MM.1S (cell line): ENCODE data around the gene SEMA3D.

ENCODE experiments used
- DNase-seq: peaks from one replicate; pipeline ENCODE4 v3.0.0-alpha.2; 2015
- H2AFZ ChIP-seq: fragments of 300-600 bp; sonication (generic); 2 replicates; pipeline ENCODE4 v1.6.0; 2016; ENCODE audit warnings: antibody characterized with exemption, low read length
- H3F3A ChIP-seq: fragments of 300-600 bp; sonication (generic); 2 replicates; pipeline ENCODE4 v1.6.1; 2016; ENCODE audit warnings: mild to moderate bottlenecking, antibody characterized with exemption, low read length, moderate library complexity, mixed read lengths; ENCODE audit not compliant: insufficient read depth
- H3K27ac ChIP-seq: fragments of 300-600 bp; sonication (generic); 2 replicates; pipeline ENCODE4 v1.5.1; 2016; ENCODE audit warnings: mild to moderate bottlenecking, low read length
- H3K27me3 ChIP-seq: fragments of 300-600 bp; sonication (generic); replicated peaks from 2 replicates; pipeline ENCODE4 v1.6.0; 2016; ENCODE audit warnings: low read length; ENCODE audit not compliant: insufficient read depth
- H3K36me3 ChIP-seq: fragments of 300-600 bp; sonication (generic); replicated peaks from 2 replicates; pipeline ENCODE4 v1.6.1; 2016; ENCODE audit warnings: mild to moderate bottlenecking, low read length, mixed read lengths; ENCODE audit not compliant: insufficient read depth
- H3K4me1 ChIP-seq: fragments of 300-600 bp; sonication (generic); 2 replicates; pipeline ENCODE4 v1.6.1; 2016; ENCODE audit warnings: low read length, mixed read lengths
- H3K4me2 ChIP-seq: fragments of 300-600 bp; sonication (generic); 2 replicates; pipeline ENCODE4 v1.6.0; 2016; ENCODE audit warnings: low read depth, low read length
- H3K4me3 ChIP-seq: fragments of 300-600 bp; sonication (generic); 2 replicates; pipeline ENCODE4 v1.5.1; 2016; ENCODE audit warnings: low read length, mixed read lengths
- H3K79me2 ChIP-seq: fragments of 300-600 bp; sonication (generic); 2 replicates; pipeline ENCODE4 v1.6.1; 2016; ENCODE audit warnings: mixed run types, low read length, mixed read lengths
- H3K9ac ChIP-seq: fragments of 300-600 bp; sonication (generic); 2 replicates; pipeline ENCODE4 v1.6.1; 2016; ENCODE audit warnings: low read length, mixed read lengths
- H3K9me2 ChIP-seq: fragments of 300-600 bp; sonication (generic); replicated peaks from 2 replicates; pipeline ENCODE4 v1.6.1; 2016; ENCODE audit warnings: mild to moderate bottlenecking, low read length, mixed read lengths; ENCODE audit not compliant: insufficient read depth
- H3K9me3 ChIP-seq: fragments of 300-600 bp; sonication (generic); replicated peaks from 2 replicates; pipeline ENCODE4 v1.6.1; 2016; ENCODE audit warnings: mild to moderate bottlenecking, low read length, mixed read lengths; ENCODE audit not compliant: insufficient read depth
- H4K20me1 ChIP-seq: fragments of 300-600 bp; sonication (generic); 2 replicates; pipeline ENCODE4 v1.6.1; 2016; ENCODE audit warnings: mild to moderate bottlenecking, low read length, moderate library complexity, mixed read lengths; ENCODE audit not compliant: insufficient read depth
- CTCF ChIP-seq: fragments of 300-600 bp; sonication (generic); IDR thresholded peaks from 2 replicates; pipeline ENCODE4 v1.5.1; 2016; ENCODE audit warnings: antibody characterized with exemption, low read length, mixed read lengths
- EZH2 ChIP-seq: fragments of 300-600 bp; sonication (generic); optimal IDR thresholded peaks from 2 replicates; pipeline ENCODE3; 2017; ENCODE audit warnings: low read depth, mild to moderate bottlenecking, antibody characterized with exemption, low read length, mixed read lengths
- EZH2phosphoT487 ChIP-seq: fragments of 300-600 bp; sonication (generic); IDR thresholded peaks from 2 replicates; pipeline ENCODE4 v1.6.1; 2018; ENCODE audit warnings: antibody characterized with exemption, low read length

SEMA3D gene

GRCh38 chr7:85106719-85107118 is 80.1 kb downstream of the SEMA3D start:
- no peak overlapping the region for H3K9ac ChIP-seq
- no peak for TF ChIP-seq EZH2
- no peak for TF ChIP-seq EZH2phosphoT487
- no peak for TF ChIP-seq CTCF
- H3K4me1 ChIP-seq: no peaks in the 10 kb centered on the region
- no peaks in the 10 kb centered on the region for H3F3A ChIP-seq
- H2AFZ ChIP-seq: no peak overlapping the region
- H3K27ac ChIP-seq: no peak overlapping the region
- no peak overlapping the region for H3K4me3 ChIP-seq
- no peak for DNase-seq
- no peak overlapping the region for H3K4me2 ChIP-seq
- no peaks in the 10 kb centered on the region for H3K36me3 ChIP-seq
- H3K27me3 ChIP-seq: no peaks in the 10 kb centered on the region
- no peaks in the 10 kb centered on the region for H4K20me1 ChIP-seq
- H3K79me2 ChIP-seq: no peaks in the 10 kb centered on the region
- no peaks in the 10 kb centered on the region for H3K9me2 ChIP-seq
- H3K9me3 ChIP-seq: no peaks in the 10 kb centered on the region

- no peak for DNase-seq
- Histone ChIP-seq H3K9me3 (no peaks in the 10 kb centered on the region), H3K4me1 (no peaks in the 10 kb centered on the region), H3K27ac (no peak overlapping the region), H4K20me1 (no peaks in the 10 kb centered on the region), H3K4me3 (no peak overlapping the region), H2AFZ (no peak overlapping the region), H3K36me3 (no peaks in the 10 kb centered on the region), H3F3A (no peaks in the 10 kb centered on the region), H3K9me2 (no peaks in the 10 kb centered on the region), H3K79me2 (no peaks in the 10 kb centered on the region), H3K4me2 (no peak overlapping the region), H3K9ac (no peak overlapping the region), H3K27me3 (no peaks in the 10 kb centered on the region)
- no peak for TF ChIP-seq EZH2phosphoT487
- TF ChIP-seq CTCF: no peak
- TF ChIP-seq EZH2: no peak
Observed at GRCh38 chr7:85104432-85105205, 82.2 kb downstream of the SEMA3D start.

GRCh38 chr7:85103962-85104361 is 82.9 kb downstream of the SEMA3D start:
- no peaks in the 10 kb centered on the region for H3K9me3 ChIP-seq
- H3K27ac ChIP-seq: no peak overlapping the region
- H4K20me1 ChIP-seq: no peaks in the 10 kb centered on the region
- DNase-seq: no peak
- TF ChIP-seq EZH2 (no peak), CTCF (no peak), EZH2phosphoT487 (no peak)
- no peaks in the 10 kb centered on the region for H3K36me3 ChIP-seq
- H3F3A ChIP-seq: no peaks in the 10 kb centered on the region
- H3K27me3 ChIP-seq: no peaks in the 10 kb centered on the region
- no peak overlapping the region for H3K9ac ChIP-seq
- no peaks in the 10 kb centered on the region for H3K79me2 ChIP-seq
- H3K9me2 ChIP-seq: no peaks in the 10 kb centered on the region
- no peak overlapping the region for H3K4me3 ChIP-seq
- H2AFZ ChIP-seq: no peak overlapping the region
- no peak overlapping the region for H3K4me2 ChIP-seq
- no peaks in the 10 kb centered on the region for H3K4me1 ChIP-seq
